ENCODE data around the gene GCNT2.

The GCNT2 gene

DNA sequence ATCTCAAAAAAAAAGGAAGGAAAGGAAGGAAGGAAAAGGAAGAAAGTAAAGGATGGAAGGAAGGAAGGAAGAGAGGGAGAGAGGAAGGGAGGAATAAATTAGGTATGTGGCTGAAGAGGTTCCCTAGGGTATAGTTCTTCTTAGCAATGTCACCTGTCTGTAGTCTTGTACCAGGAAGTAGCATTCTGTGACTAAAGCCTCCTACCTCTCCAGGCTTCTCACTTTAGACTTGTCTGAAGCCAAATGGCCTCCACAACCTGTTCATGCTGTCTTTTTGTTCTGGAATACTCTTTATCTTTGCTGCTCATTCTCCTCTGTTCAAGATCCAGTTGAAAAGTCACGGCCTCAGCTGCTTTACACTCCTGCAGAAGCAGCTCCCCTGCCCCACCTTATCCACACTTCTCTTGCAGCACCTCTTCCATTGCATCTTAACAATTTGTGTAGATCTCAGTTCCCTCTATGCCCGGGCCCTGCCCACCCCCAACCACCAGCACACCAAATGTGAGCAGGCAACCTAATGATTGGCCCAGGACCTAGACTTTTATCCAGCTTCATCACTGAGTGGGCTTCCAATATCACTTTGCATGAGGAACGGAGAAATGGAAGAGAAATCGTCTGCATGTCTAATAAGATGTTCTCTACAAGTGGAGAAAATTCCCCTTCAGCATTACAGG, 19.1 kb downstream of the GCNT2 start:
- 0 out of 2 replicates have a peak, but pooled peaks cover under 1% of the 10 kb centered on the region for H3K79me2 ChIP-seq (ENCODE audit: insufficient read depth, low read length)
- H3K4me1 ChIP-seq (ENCODE audit: insufficient read depth, low read length): no peaks in the 10 kb centered on the region
- no peak overlapping the region for H3K27ac ChIP-seq (ENCODE audit: low read length)
- TF ChIP-seq EZH2 (IDR thresholded peaks at IDR 0.05; ENCODE audit: borderline replicate concordance, low read depth, low read length, severe bottlenecking): no peak
- TF ChIP-seq, protein P1, sequence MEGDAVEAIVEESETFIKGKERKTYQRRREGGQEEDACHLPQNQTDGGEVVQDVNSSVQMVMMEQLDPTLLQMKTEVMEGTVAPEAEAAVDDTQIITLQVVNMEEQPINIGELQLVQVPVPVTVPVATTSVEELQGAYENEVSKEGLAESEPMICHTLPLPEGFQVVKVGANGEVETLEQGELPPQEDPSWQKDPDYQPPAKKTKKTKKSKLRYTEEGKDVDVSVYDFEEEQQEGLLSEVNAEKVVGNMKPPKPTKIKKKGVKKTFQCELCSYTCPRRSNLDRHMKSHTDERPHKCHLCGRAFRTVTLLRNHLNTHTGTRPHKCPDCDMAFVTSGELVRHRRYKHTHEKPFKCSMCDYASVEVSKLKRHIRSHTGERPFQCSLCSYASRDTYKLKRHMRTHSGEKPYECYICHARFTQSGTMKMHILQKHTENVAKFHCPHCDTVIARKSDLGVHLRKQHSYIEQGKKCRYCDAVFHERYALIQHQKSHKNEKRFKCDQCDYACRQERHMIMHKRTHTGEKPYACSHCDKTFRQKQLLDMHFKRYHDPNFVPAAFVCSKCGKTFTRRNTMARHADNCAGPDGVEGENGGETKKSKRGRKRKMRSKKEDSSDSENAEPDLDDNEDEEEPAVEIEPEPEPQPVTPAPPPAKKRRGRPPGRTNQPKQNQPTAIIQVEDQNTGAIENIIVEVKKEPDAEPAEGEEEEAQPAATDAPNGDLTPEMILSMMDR (IDR thresholded peaks at IDR 0.05; ENCODE audit: borderline replicate concordance, extremely low read depth, low read length, poor library complexity, severe bottlenecking): no peak
- DNase-seq (no peak), ATAC-seq (ENCODE audit: insufficient read depth, low read depth) (no peak)
- H3K36me3 ChIP-seq (ENCODE audit: insufficient read depth, low read length): no peaks in the 10 kb centered on the region
- H3K4me2 ChIP-seq (ENCODE audit: insufficient read depth, low read length): no peak overlapping the region
- no peaks in the 10 kb centered on the region for H3K9me3 ChIP-seq (ENCODE audit: insufficient read depth, low read length, severe bottlenecking)
- no peak overlapping the region for H3K9ac ChIP-seq (ENCODE audit: low read depth, low read length)
- H4K20me1 ChIP-seq (ENCODE audit: insufficient read depth, low read length): no peaks in the 10 kb centered on the region
- no peak overlapping the region for H2AFZ ChIP-seq (ENCODE audit: low read depth, low read length)
- H3K27me3 ChIP-seq (ENCODE audit: insufficient read depth, low read length, poor library complexity): no peaks in the 10 kb centered on the region
- H3K4me3 ChIP-seq (ENCODE audit: low read depth in 1 of 2, low read length in 2 of 2): no peak overlapping the region

DNA sequence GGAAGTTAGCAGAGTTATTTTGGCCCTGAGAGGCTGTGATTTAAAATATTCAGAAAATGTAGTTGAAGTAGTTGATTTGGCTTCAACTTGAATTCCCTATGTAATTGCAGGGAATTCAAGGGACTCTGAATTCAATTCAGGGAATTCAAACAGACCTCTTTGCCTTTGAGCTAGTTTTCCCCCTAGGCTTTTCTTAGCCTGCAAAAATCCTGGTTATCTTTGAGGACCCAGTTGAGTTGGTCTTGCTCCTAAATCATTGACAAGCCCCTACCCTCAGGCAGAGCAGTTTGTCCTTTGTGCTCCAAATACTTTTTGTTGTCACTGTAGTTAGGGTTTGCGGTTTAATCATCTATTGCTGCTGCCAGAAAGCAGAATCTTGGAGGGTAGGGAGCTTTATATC, 20.4 kb downstream of the GCNT2 start:
- Histone ChIP-seq H4K20me1 (ENCODE audit: insufficient read depth, low read length) (no peaks in the 10 kb centered on the region), H3K9ac (ENCODE audit: low read depth, low read length) (no peak overlapping the region), H3K4me1 (ENCODE audit: insufficient read depth, low read length) (no peaks in the 10 kb centered on the region), H3K27me3 (ENCODE audit: insufficient read depth, low read length, poor library complexity) (no peaks in the 10 kb centered on the region), H3K79me2 (ENCODE audit: insufficient read depth, low read length) (no peaks in the 10 kb centered on the region), H3K36me3 (ENCODE audit: insufficient read depth, low read length) (no peaks in the 10 kb centered on the region), H3K9me3 (ENCODE audit: insufficient read depth, low read length, severe bottlenecking) (no peaks in the 10 kb centered on the region), H2AFZ (ENCODE audit: low read depth, low read length) (no peak overlapping the region), H3K27ac (ENCODE audit: low read length) (no peak overlapping the region), H3K4me2 (ENCODE audit: insufficient read depth, low read length) (no peak overlapping the region), H3K4me3 (ENCODE audit: low read depth in 1 of 2, low read length in 2 of 2) (no peak overlapping the region)
- TF ChIP-seq, protein P1 (IDR thresholded peaks at IDR 0.05; ENCODE audit: borderline replicate concordance, extremely low read depth, low read length, poor library complexity, severe bottlenecking): no peak
- TF ChIP-seq EZH2 (IDR thresholded peaks at IDR 0.05; ENCODE audit: borderline replicate concordance, low read depth, low read length, severe bottlenecking): no peak
- DNase-seq (no peak), ATAC-seq (ENCODE audit: insufficient read depth, low read depth) (no peak)

DNA sequence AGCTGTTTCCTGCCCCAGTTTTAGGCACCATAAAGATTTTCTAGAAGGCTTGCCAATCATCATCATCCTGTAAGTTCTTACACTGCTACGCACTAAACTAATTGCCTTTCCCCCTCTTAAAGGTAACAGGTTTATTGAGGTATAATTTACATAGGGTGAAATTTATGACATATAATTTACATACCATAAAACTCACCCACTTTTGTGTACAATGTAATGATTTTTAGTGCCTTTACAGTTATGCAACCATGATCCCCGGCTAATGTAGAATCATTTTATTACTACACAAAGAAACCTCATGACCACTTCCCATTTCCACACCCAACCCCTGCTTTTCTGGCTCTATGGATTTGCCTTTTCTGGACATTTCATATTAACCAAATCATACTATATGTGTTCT, 21.1 kb downstream of the GCNT2 start:
- Histone ChIP-seq H3K4me1 (ENCODE audit: insufficient read depth, low read length) (no peaks in the 10 kb centered on the region), H3K4me3 (ENCODE audit: low read depth in 1 of 2, low read length in 2 of 2) (no peak overlapping the region), H3K9me3 (ENCODE audit: insufficient read depth, low read length, severe bottlenecking) (no peaks in the 10 kb centered on the region), H4K20me1 (ENCODE audit: insufficient read depth, low read length) (no peaks in the 10 kb centered on the region), H3K4me2 (ENCODE audit: insufficient read depth, low read length) (no peak overlapping the region), H3K9ac (ENCODE audit: low read depth, low read length) (no peak overlapping the region), H3K36me3 (ENCODE audit: insufficient read depth, low read length) (no peaks in the 10 kb centered on the region), H3K27ac (ENCODE audit: low read length) (no peak overlapping the region), H3K79me2 (ENCODE audit: insufficient read depth, low read length) (no peaks in the 10 kb centered on the region), H2AFZ (ENCODE audit: low read depth, low read length) (no peak overlapping the region), H3K27me3 (ENCODE audit: insufficient read depth, low read length, poor library complexity) (no peaks in the 10 kb centered on the region)
- TF ChIP-seq, protein P1 (IDR thresholded peaks at IDR 0.05; ENCODE audit: borderline replicate concordance, extremely low read depth, low read length, poor library complexity, severe bottlenecking): no peak
- TF ChIP-seq EZH2 (IDR thresholded peaks at IDR 0.05; ENCODE audit: borderline replicate concordance, low read depth, low read length, severe bottlenecking): no peak
- ATAC-seq (ENCODE audit: insufficient read depth, low read depth) (no peak), DNase-seq (no peak)

Measured in DND-41 (cell line).